ENCODE results near the gene GALNT6. TPM values are rescaled to one million over a fixed set of nuclear protein-coding genes. Genes with fewer than 3 reads are reported as not detected.

Gene GALNT6
- total and polyA plus RNA-seq, 2 donors (not counting 1 experiment from before 2014, with no cell fraction given): 25.2 to 115 TPM

GRCh38 chr12:51371295-51371953 lies 19.8 kb downstream of the GALNT6 start:
- H2AFZ ChIP-seq (ENCODE audit: low read length): peak overlapping the region; percentile 14
- TF ChIP-seq CTCF (conservative IDR thresholded peaks at IDR 0.05 in 1 of 2, IDR thresholded peaks at IDR 0.05 in 1 of 2; ENCODE audit: low read depth in 1 of 2, low read length in 2 of 2) (no peak), EZH2 (IDR thresholded peaks at IDR 0.05; ENCODE audit: low read length, missing control alignments) (no peak)
- peak overlapping the region; percentile 72 for H3K27ac ChIP-seq (ENCODE audit: insufficient read depth, low read length)
- peak; percentile 97 to 98 for DNase-seq (ENCODE audit: low read depth in 2 of 2)
- no peak overlapping the region for H3K9ac ChIP-seq (ENCODE audit: insufficient read depth, low read length)
- H4K20me1 ChIP-seq (ENCODE audit: control insufficient read depth, extremely low read depth, insufficient read depth, low read length): no peaks in the 10 kb centered on the region
- peaks cover 31% of the 10 kb centered on the region for H3K4me1 ChIP-seq (ENCODE audit: control insufficient read depth, extremely low read depth, insufficient read depth, low read length)
- H3K36me3 ChIP-seq (ENCODE audit: control insufficient read depth, insufficient read depth, low read length): peaks cover 7% of the 10 kb centered on the region
- H3K79me2 ChIP-seq (ENCODE audit: control insufficient read depth, insufficient read depth, low read length): no peaks in the 10 kb centered on the region
- H3K27me3 ChIP-seq (ENCODE audit: control insufficient read depth, insufficient read depth, low read length): no peaks in the 10 kb centered on the region
- H3K4me2 ChIP-seq (ENCODE audit: extremely low read depth, insufficient read depth, low read length): peak overlapping the region; percentile 55
- H3K4me3 ChIP-seq (replicated peaks in 1 of 4; ENCODE audit: control extremely low read depth in 1 of 4, insufficient read depth in 1 of 4, low read depth in 3 of 4, low read length in 4 of 4): no peak overlapping the region
- no peaks in the 10 kb centered on the region for H3K9me3 ChIP-seq (ENCODE audit: control insufficient read depth, insufficient read depth, low read depth, low read length)

GRCh38 chr12:51370667-51371066 lies 20.5 kb downstream of the GALNT6 start:
- Histone ChIP-seq H3K4me3 (replicated peaks in 1 of 4; ENCODE audit: control extremely low read depth in 1 of 4, insufficient read depth in 1 of 4, low read depth in 3 of 4, low read length in 4 of 4) (no peak overlapping the region), H3K27ac (ENCODE audit: insufficient read depth, low read length) (no peak overlapping the region), H3K4me1 (ENCODE audit: control insufficient read depth, extremely low read depth, insufficient read depth, low read length) (peaks cover 31% of the 10 kb centered on the region), H3K9ac (ENCODE audit: insufficient read depth, low read length) (no peak overlapping the region), H3K36me3 (ENCODE audit: control insufficient read depth, insufficient read depth, low read length) (peaks cover 7% of the 10 kb centered on the region), H2AFZ (ENCODE audit: low read length) (no peak overlapping the region), H3K79me2 (ENCODE audit: control insufficient read depth, insufficient read depth, low read length) (no peaks in the 10 kb centered on the region), H4K20me1 (ENCODE audit: control insufficient read depth, extremely low read depth, insufficient read depth, low read length) (no peaks in the 10 kb centered on the region), H3K9me3 (ENCODE audit: control insufficient read depth, insufficient read depth, low read depth, low read length) (no peaks in the 10 kb centered on the region), H3K27me3 (ENCODE audit: control insufficient read depth, insufficient read depth, low read length) (no peaks in the 10 kb centered on the region), H3K4me2 (ENCODE audit: extremely low read depth, insufficient read depth, low read length) (no peak overlapping the region)
- DNase-seq (ENCODE audit: low read depth in 2 of 2): no peak
- TF ChIP-seq CTCF (conservative IDR thresholded peaks at IDR 0.05 in 1 of 2, IDR thresholded peaks at IDR 0.05 in 1 of 2; ENCODE audit: low read depth in 1 of 2, low read length in 2 of 2) (no peak), EZH2 (IDR thresholded peaks at IDR 0.05; ENCODE audit: low read length, missing control alignments) (no peak)

GRCh38 chr12:51369581-51369980 lies 21.6 kb downstream of the GALNT6 start:
- Histone ChIP-seq H2AFZ (ENCODE audit: low read length) (no peak overlapping the region), H3K9me3 (ENCODE audit: control insufficient read depth, insufficient read depth, low read depth, low read length) (no peaks in the 10 kb centered on the region), H3K27me3 (ENCODE audit: control insufficient read depth, insufficient read depth, low read length) (no peaks in the 10 kb centered on the region), H3K4me2 (ENCODE audit: extremely low read depth, insufficient read depth, low read length) (no peak overlapping the region), H4K20me1 (ENCODE audit: control insufficient read depth, extremely low read depth, insufficient read depth, low read length) (no peaks in the 10 kb centered on the region), H3K9ac (ENCODE audit: insufficient read depth, low read length) (no peak overlapping the region), H3K79me2 (ENCODE audit: control insufficient read depth, insufficient read depth, low read length) (no peaks in the 10 kb centered on the region), H3K27ac (ENCODE audit: insufficient read depth, low read length) (no peak overlapping the region), H3K4me1 (ENCODE audit: control insufficient read depth, extremely low read depth, insufficient read depth, low read length) (peaks cover 24% of the 10 kb centered on the region), H3K36me3 (ENCODE audit: control insufficient read depth, insufficient read depth, low read length) (peaks cover 10% of the 10 kb centered on the region), H3K4me3 (replicated peaks in 1 of 4; ENCODE audit: control extremely low read depth in 1 of 4, insufficient read depth in 1 of 4, low read depth in 3 of 4, low read length in 4 of 4) (no peak overlapping the region)
- no peak for TF ChIP-seq CTCF (conservative IDR thresholded peaks at IDR 0.05 in 1 of 2, IDR thresholded peaks at IDR 0.05 in 1 of 2; ENCODE audit: low read depth in 1 of 2, low read length in 2 of 2)
- DNase-seq (ENCODE audit: low read depth in 2 of 2): no peak
